ENCODE results near the gene NCOR1. TPM values are rescaled to one million over a fixed set of nuclear protein-coding genes. Genes with fewer than 3 reads are reported as not detected.
"Not testable (repeated sequence)": the region's sequence is repeated elsewhere in the genome, so short reads cannot be mapped to it uniquely, and the experiment has no call there.

The NCOR1 gene
- polyA plus RNA-seq, 1 donor, result 54.2 TPM

DNA sequence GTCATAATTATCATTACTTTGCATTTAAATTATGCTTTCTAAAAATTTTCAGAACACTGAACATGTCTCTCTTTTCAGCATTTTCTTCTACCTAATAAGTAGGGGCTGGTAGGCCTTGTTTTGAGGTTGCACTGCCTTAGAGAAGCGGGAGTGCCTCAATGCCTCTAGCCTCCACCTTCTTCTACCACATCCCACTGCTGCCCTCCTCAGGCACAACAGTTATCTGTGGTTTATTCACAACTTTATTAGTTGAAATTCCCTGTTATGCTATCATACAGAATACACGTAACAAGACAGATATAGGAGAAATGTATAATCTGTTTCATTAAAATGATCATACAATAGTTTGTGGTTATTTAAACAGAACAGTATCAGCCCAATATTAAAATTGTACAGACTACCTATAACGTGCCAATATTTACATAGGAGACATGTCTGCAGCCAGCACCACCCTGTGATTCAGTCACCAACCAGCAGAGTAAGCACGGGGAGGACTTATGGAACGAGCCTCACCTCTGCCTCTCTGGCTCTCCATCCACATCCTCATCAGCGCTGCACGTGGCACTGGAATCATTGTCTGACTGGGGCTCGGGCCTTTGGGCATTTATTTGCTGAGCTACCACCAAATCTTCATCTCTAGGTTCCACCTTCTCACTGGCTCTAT is 114.5 kb downstream of the NCOR1 start:
- DNase-seq (ENCODE audit: low read depth), result no peak

DNA sequence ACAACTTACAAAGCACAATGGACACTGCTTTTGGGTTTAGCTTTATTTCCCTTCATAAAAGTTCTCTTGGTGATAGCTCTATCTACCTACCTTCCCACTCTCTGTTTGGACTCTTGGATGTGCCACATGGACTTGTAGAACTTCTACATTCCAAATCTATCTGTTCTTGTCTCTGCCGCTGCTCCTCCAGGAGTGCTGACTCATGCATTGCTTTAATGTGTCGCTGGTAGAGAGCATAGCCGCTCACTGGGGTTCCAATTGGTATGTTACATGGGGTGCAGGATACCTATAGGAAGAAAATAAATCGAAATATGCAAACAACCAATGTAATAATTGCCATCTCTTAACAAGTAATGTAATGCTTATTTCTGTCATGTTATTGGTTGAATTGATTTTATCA is 123.6 kb downstream of the NCOR1 start:
- no peak for DNase-seq (ENCODE audit: low read depth)

DNA sequence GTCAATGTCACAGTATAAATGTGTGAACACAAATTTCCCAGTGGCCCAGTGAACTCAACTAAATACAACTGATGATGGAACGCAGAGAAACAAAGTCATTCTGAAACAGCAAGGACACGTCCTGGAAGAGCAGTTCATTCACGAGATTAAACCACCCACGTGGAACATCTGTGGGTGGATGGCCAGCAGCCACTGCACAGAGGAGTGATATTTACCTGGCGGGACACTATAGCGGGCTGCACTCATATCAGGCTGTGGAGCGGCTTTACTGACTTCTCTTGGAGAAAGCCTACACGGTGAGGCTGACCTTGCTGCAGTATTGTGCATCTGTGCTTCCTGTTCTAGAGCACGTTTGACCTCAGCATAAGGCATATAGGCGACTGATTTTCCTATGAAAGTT is 128.4 kb downstream of the NCOR1 start:
- no peak for DNase-seq (ENCODE audit: low read depth)

DNA sequence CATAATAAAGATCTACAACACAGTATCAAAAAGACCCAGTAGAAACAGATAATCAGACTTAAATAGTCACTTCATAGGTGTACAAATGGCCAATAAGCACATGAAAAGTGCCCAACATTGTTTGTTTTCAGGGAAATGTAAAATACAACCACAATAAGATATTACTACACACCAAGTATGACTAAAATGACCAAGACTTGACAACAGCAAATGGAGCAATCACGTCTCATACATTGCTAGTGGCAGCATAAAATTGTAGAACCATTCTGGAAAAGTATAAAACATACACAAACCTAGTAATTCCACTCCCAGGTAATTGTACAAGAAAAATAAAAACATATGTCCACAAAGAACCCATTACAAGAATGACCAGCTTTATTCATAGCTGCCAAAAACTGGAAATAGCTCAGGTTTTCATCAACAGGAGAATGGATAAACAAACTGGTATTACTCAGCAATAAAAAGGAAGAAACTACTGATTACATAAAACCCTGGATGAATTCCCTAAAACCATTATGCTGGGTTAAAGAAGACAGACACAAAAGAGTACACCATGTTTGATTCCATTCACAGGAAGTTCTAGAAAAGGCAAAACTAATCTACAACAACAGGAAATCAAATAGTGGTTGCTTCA is 130.2 kb downstream of the NCOR1 start:
- no peak for DNase-seq (ENCODE audit: low read depth)

DNA sequence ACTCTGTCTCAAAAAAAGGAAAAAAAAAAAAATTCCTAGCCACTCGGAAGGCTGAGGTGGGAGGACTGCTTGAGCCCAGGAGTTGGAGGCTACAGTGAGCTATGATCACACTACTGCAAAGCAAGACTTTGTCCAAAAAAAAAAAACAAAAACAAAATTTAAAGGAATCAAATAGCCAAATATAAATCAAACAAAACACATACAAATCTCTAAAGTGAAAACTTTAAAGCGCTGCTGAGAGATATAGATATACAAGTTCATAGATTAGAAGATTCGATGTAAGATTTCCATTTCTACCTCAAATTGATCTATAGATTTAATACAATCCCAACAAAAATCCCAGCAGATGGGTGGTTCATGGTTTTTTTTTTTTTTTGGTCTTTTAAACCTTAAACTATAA is 132.1 kb downstream of the NCOR1 start:
- DNase-seq (ENCODE audit: low read depth), result no peak

DNA sequence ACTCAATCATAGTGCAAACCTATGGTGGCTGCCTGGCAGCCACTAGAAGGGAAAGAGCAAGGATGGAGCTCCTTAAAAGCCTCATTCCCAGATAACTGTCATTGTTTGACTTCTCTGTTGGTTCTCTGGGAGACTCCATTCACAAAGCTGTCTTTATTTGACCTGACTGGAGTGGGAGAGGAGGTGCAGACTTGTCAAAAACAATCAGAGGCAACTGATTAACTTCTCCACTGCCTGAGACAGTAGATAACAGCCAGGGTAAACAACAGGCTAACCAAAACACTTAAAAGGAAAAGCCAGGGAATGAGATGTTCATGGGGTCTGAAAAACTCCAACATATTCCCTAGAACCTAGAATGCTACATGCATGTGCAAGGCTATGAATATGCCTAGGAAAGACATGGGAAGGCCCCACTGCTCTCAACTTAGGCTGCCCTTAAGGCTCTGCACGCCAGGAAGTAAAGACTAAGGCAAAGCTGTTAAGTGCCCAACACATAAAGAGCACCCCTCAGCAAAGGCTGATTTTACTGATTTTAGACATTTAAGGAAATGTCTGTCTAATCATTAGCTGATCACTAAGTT is 133.7 kb downstream of the NCOR1 start:
- DNase-seq (ENCODE audit: low read depth), result no peak

DNA sequence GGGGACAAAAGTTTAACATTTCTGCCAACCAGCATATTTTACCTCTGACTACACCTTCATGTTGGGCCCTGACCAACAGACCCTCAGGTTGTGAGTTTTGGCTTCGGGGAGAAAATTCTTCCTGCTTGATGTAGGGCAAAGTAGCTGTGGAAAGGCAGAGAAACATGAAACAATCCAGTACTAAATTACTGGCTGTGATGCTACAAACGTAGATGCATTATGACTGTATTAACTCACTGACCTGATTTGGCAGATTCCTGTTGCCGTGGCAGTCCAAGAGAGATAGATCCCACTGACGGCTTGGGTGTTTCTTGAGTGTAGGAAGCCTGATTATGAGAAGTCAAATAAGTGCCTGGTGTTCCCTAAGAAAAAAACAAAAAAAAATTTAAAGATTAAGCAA is 135.0 kb downstream of the NCOR1 start:
- DNase-seq (ENCODE audit: low read depth), result no peak

DNA sequence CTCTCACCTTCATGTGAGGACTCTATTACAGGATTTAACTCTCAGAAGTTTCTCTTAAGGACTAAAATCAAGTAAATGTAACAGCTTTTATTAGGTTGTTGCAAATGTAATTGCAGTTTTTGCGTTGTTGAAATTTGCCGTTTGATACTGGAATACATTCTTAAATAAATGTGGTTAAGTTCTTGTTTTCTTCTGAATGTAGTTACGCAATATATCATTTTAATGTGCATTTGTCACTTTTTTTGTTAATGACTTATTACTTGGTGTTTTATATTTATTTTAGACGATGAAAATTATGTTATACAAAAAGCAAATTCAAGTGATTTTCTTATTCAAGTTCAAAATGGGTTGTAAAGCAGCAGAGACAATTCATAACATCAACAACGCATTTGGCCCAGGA is 139.4 kb downstream of the NCOR1 start:
- DNase-seq (ENCODE audit: low read depth), result no peak

DNA sequence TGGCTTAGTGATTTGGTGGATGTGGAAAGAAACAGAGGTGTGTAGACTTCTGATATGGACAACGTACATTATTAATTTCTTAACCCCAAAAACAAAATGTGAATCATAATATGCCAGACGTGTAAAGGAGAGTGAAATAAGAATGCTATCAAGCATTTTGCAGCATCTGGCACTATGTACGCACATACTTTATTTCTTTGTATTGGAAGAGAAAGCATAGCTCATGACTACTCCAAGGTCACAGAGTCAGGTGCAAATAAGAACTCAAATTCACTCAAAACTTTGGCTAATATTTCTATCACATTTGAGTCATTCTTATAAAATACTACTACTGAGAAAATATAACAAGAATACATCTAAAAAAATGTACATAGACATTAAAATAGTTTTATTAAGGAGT is 140.9 kb downstream of the NCOR1 start:
- DNase-seq (ENCODE audit: low read depth), result no peak

DNA sequence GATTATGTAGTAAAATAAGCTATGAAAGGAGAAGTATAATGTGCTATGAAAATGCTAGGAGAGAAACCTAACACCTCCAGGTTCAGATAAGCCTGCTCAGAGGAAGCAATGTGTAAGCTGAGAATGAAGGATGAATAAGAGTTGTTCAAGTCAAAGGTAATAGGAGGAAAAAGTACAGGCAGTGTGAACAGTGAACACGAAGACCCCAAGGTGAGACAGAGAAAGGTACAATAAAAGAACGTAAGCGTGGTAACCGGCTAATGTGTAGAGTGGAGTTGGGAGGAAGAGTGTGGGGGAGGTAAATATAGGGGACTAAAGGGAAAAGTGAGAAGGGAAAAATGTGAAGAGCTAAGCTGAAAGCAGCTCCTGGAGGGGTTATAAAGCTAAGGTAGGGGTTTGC is 141.5 kb downstream of the NCOR1 start:
- DNase-seq (ENCODE audit: low read depth), result no peak

DNA sequence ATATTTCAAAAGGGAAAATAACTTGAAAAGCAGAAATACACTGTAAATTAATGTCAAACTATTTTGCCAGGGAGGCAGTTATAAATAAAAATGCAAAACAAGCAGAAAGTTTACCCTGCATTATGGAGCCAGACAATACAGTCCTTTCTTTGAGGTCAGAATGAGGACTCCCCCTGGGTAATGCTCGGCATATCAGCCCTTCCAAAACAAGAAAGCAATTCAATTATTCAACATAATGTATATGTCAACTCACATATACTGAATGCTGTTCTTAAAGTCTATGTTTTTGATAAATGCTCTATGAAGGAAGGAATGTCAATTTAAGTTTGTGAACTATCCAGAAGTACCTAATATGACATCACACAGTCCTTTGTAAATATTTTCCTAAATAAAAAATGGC is 143.3 kb downstream of the NCOR1 start:
- no peak for DNase-seq (ENCODE audit: low read depth)

DNA sequence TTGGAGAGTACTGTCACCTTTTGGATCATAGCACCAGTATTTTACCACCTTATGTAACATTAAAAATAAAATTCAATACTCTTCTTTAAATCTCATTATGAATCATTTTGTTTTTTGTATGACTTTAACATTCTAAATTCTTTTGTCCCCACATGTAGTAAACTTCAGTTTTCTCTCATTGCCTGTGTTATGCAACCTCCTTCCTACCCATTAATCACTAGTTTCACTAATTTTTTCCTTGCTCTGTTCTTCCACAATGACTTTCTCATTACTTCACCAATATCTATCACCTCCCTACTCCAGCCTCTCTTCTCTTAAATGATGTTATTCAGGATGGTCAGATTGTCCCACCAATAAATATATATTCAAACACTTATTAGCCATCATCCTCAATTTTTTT is 147.0 kb downstream of the NCOR1 start:
- no peak for DNase-seq (ENCODE audit: low read depth)

DNA sequence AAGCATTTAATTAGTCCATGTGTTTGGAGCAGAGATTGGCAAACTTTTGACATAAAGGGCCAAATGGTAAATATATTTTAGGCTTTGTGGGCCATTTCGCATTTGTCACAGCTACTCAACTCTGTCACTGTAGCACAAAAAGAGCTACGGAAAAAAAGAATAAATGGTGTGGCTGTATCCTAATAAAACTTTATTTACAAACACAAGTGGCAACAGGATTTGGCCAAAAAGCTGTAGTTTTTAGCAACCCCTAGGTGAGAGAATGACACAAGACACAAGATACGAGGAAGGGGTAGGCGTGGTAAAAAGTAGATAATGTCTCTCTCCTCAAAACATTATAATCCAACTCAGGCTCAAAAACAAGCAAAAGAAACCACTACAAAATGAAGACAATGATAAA is 149.2 kb downstream of the NCOR1 start:
- DNase-seq (ENCODE audit: low read depth), result no peak

DNA sequence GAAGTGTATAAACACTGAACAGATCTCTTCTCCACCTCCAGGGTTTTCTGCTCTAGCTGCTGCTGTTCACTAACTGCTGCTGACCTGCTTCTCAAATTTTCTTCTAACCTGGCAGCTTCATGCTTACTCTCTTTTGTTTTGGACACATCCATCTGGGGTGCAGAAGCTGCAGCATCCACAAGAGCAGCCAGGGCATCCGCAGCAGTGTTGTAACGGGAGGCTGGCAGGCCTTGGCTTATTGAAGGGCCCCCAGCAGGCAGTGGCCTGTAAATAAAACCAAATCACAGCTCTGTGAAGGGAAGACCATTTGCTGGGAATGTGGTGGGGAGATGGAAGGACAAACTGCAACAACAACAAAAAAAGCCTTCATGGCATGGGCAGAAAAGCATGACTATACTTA is 153.7 kb downstream of the NCOR1 start:
- no peak for DNase-seq (ENCODE audit: low read depth)

DNA sequence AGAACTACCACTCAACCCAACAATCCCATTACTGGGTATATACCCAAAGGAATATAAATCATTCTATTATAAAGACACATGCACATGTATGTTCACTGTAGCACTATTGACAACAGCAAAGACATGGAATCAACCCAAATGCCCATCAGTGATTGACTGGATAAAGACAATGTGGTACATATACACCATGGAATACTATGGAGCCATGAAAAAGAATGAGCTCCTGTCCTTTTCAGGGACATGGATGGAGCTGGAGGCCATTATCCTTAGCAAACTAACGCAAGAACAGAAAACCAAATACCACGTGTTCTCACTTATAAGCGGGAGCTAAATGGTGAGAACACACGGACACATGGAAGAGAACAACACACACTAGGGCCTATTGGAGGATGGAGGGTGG is 160.2 kb downstream of the NCOR1 start:
- DNase-seq (ENCODE audit: low read depth), result not testable (repeated sequence)

DNA sequence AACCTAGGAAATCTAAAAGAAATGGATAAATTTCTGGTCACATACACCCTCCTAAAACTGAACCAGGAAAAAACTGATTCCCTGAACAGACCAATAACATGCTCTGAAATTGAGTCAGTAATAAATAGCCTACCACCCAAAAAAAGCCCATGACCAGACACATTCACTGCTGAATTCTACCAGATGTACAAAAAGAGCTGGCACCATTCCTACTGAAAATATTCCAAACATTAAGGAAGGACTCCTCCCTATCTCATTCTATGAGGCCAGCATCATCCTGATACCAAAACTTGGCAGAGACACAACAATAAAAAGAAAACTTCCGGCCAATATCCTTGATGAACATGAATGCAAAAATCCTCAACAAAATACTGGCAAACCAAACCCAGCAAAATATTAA is 162.8 kb downstream of the NCOR1 start:
- DNase-seq (ENCODE audit: low read depth), result no peak

DNA sequence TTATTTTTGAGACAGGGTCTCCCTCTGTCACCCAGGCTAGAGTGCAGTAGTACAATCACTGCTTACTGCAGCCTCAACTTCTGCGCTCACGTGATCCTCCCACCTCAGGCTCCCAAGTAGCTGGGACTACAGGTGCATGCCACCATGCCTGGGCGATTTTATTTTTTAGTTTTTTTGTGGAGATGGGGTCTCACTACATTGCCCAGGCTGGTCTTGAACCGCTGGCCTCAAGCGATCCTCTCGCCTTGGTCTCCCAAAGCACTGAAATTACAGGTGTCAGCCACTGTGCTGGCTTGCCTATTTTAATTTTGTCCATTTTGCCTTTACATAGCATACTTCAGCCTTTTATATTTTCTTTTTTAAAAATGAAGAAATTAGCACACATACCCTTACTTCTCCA is 164.5 kb downstream of the NCOR1 start:
- DNase-seq (ENCODE audit: low read depth), result no peak

DNA sequence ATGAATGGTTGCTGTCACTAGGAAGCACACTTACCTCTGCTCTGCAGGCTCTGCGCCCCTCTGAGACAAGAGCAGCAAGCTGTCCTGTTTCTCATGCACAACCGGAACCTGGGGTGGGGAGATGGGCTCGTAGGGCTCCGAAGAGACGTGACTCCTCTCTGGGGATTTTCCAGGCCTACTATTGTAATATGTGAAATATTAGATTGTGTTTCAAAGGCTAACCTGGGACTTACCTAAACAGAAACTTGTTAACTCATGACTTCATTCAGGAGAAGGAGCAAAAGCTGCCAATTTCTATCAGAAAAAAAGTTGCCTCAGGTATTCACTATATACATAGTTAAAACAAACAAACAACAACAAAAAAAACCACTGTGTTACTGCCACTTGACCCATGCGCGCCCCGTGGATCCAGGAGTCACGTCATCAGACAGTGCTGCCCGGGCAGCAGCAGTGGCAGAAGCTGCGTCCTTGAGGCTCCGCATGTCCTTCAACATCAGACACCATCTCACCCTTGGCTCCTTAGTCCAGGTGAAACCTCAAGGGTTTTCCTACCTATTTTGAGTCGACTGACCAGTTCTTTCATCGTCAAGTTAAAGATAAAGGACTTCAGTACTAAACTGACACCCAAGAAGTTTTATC is 166.4 kb downstream of the NCOR1 start:
- DNase-seq (ENCODE audit: low read depth), result no peak

DNA sequence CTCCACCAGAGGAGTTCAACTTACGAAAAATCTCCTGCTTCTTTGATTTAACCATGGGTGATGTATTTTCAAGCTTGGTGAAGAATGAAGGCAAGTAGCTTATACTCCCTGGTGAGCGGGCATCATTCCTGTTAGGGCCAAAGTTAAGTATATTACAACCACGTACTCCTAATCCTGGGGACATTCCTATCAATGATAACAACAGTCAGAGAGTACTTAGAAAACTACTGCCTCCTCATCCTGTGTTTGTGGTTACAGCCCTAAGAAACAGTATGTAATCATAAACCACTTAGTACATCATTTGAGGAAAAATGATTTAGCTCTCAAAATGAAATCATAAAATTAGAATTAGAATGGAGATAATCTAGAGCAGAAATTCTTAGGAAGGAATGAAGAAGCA is 168.4 kb downstream of the NCOR1 start:
- no peak for DNase-seq (ENCODE audit: low read depth)

DNA sequence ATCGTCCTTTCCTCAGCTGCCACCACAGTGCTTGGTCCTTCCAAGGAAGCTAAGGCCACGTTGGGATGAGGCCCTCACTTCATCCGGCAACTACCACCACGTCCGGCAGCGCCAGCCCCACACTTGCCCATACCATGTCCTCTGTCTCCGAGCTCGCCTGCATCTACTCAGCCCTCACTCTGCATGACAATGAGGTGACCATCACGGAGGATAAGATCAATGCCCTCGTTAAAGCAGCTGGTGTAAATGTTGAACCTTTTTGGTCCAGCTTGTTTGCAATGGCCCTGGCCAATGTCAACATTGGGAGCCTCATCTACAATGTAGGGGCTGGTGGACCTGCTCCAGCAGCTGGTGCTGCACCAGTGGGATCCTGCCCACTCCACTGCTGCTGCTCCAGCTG is 170.8 kb downstream of the NCOR1 start:
- no peak for DNase-seq (ENCODE audit: low read depth)

DNA sequence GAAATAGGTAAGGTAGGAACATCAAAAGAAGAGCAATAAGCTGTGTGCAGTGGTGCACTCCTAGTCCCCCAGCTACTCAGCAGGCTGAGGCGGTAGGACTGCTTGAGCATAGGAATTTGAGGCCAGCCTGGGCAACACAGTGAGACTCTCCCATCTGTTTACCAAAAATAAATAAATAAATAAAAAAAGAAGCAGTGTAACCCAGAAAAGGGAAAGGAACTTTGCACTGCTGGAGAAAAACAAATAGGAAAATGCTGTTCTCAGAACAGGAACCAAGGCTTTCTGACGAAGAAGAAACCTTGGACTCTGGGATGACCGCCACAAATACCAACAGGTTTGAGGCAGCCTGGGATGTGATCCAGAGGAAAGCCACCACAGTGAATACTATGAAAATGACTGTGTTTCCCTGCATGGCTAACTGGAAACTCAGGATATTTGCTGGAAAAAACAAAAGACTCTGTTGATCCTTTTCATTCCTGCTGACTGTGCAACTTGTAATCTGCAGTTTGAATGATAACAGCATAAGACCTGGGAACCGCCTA is 174.6 kb downstream of the NCOR1 start:
- DNase-seq (ENCODE audit: low read depth), result no peak

DNA sequence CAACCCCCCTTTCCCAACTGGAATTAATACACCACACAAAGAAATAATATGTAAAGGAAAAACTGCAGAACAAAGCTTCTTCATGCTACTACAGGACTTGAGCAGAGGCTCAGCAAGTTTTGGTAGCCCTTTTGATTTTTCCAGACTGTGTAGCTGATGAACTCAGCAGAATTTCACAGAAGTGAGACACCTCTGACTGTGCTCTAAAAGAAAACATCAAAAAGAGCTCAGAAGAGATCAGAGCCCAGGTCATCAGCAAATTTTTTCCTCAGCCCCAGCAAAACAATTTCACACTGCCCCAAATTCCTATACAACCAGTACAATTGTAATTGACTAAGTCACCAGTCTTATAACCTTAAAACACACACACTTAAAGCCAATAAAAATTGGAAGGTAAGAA is 177.7 kb downstream of the NCOR1 start:
- DNase-seq (ENCODE audit: low read depth), result no peak

DNA sequence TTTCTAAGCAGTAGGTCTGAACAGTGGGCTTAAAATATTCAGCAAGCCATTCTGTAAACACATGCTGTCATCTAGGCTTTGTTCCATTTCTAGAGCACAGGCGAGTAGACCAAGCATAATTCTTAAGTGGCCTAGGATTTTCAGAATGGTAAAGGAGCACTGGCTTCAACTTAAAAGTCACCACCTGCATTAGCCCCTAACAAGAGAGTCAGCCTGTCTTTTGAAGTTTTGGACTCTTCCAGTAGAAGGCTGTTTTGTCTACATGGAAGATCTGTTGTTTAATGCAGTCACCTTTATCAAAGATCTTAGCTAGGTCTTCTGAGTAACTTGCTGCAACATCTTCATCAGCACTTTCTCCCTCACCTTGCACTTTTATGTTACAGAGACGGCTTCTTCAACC is 179.1 kb downstream of the NCOR1 start:
- no peak for DNase-seq (ENCODE audit: low read depth)

Measured in forelimb muscle (tissue), 1 donor.